WI38 (cell line): ENCODE results near the gene ALDH9A1.
"Not testable (repeated sequence)": the region's sequence is repeated elsewhere in the genome, so short reads cannot be mapped to it uniquely, and the experiment has no call there.

Source experiments
- H3K4me3 ChIP-seq: 2 replicates; pipeline ENCODE4 v1.5.1; 2011; ENCODE audit warnings: low read depth, mild to moderate bottlenecking, control low read depth, low read length
- CTCF ChIP-seq: IDR thresholded peaks from 2 replicates; pipeline ENCODE4 v1.5.1; 2012; ENCODE audit warnings: low read depth, mild to moderate bottlenecking, control low read depth, low read length

The ALDH9A1 gene

DNA sequence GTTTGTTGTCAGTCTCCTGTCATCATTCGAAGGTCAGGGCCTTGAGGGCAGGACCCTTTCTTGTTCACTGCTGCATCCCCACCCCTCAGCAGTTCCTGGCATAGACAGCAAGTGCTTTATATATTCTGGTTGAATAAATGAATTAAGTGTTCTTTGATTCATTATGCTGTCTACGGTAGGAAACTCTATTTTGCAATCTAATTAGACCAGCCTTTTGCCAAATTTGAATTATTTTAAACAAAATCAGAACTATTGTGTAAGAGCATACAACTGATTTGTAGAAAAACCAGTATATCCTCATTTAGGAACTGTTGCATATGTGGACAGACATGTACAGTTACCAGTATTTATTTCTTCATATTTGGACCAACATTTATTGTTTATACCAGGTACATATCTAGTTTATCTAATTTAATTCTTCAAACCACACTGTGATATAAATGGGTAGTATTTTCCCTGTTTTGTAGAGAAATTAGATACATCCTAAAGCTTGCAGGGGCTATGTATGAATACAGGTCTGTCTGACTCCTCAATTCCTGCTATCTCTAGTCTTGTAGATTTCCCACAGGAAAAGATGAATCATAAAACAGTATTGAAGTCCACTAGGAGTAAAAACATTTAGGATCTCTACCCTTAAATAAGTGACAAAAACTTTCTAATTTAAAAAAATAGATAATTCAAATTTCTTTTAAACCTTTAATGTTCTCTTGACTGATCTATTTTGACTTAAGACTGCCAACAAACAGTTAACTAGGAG is 57.0 kb downstream of the ALDH9A1 start:
- no peak for TF ChIP-seq CTCF
- H3K4me3 ChIP-seq: no peak overlapping the region

DNA sequence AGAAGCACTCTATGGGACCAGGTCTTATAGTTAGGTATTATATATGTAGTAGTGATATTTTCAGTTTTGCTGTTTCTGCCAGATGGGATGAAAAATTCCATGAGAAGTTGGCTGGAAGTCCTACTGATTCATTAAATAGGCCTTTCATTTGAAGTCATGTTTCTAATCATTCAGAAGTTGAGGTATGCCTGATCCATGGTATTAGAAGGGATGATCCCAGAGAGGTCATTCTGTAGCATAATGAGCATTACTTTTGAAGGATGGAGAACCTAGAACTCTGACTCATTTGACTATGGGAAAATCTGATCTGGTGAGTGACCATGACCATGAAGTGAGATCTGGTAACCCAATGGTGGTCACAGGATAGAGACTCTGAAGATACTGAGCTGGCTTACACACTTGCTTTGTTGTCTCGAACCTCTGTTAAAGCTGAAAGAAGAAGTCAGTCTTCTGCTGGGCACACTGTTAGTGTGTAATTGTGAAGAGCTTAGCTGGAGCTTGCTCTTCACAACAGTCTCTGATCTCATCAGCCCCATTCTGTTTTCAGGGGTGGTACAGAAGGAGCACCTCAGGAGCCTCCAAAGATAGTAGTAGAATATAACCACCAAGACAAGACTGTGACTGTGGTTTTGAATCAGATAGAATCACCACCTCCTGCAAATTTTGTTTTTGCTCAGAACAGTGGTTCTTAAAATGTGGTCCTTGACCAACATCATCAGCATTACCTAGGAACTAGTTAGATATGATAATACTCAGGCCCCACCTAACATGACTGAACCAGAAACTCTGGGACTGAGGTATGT is 58.3 kb downstream of the ALDH9A1 start:
- no peak for TF ChIP-seq CTCF
- H3K4me3 ChIP-seq: no peak overlapping the region

DNA sequence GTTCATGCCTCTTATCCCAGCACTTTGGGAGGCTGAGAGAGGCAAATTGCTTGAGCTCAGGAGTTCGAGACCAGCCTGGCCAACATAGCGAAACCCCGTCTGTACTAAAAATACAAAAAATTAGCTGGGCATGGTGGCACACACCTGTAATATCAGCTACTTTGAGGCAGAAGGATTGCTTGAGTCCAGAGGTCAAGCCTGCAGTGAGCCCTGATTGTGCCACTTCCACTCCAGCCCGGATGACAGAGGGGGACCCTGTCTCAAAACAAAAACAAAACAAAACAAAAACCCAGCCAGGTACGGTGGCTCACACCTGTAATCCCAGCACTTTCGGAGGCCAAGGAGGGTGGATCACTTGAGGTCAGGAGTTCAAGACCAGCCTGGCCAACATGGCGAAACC is 60.2 kb downstream of the ALDH9A1 start:
- H3K4me3 ChIP-seq: not testable (repeated sequence)

- no peak overlapping the region for H3K4me3 ChIP-seq
- TF ChIP-seq CTCF: no peak
These were observed 60.9 kb downstream of the ALDH9A1 start for GRCh38 chr1:165637427-165637826.

- no peak for TF ChIP-seq CTCF
- no peak overlapping the region for H3K4me3 ChIP-seq
These were observed 62.5 kb downstream of the ALDH9A1 start for GRCh38 chr1:165635823-165636222.

DNA sequence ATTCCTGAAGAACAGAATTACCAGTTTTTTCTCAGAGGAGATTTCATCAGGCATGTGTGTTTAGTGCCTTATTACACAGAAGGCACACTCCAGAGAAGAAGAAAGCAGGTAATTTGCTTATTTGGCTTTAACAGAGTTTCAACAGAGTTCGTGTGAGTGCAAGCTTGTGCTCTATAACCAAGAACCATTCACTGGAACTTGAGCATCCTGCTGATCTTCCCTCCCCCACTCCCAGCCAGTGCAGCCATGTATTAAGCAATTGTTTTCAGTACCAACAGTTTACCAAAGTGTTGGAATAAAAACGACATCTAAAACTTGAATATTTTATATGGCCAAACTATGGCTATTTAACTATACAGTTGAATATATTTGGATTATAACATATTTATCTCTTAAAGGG is 63.0 kb downstream of the ALDH9A1 start:
- no peak for TF ChIP-seq CTCF
- no peak overlapping the region for H3K4me3 ChIP-seq

GRCh38 chr1:165634154-165634921 is 64.0 kb downstream of the ALDH9A1 start:
- TF ChIP-seq CTCF: no peak
- H3K4me3 ChIP-seq: no peak overlapping the region
